H1 (cell line): Measurements from ENCODE around the gene ADRA2C. TPM values are rescaled to one million over a fixed set of nuclear protein-coding genes. Genes with fewer than 3 reads are reported as not detected.

Experiments
- CTCF ChIA-PET: fragments of 300-600 bp; sonication (Branson Sonifier 250); formaldehyde crosslinking; loops from one replicate; lab custom pipeline; 2021; ENCODE audit not compliant: partially characterized antibody; lab: Charles Lee
- POLR2A ChIA-PET: fragments of 300-600 bp; sonication (Branson Sonifier 250); formaldehyde crosslinking; loops from one replicate; lab custom pipeline; 2021; ENCODE audit warnings: inconsistent platforms; ENCODE audit not compliant: partially characterized antibody; lab: Charles Lee
- DNase-seq, 2 experiments: peaks; one replicate each; pipeline versions ENCODE4 v3.0.0 to v3.0.0-alpha.2; 2010 to 2022; ENCODE audit warnings: low spot score in 2 of 2, low read depth in 1 of 2, mixed read lengths in 1 of 2
- FAIRE-seq: peaks from 2 replicates; lab custom pipeline; 2011; peaks lifted over from hg19 to GRCh38; lab: Jason Lieb, UNC
- H2AFZ ChIP-seq: 2 replicates; pipeline ENCODE4 v1.8.1; 2012; ENCODE audit warnings: low read length, inconsistent platforms
- H2AK5ac ChIP-seq: 2 replicates; pipeline ENCODE4 v1.6.1; 2013; ENCODE audit warnings: low read depth, low read length
- H2BK120ac ChIP-seq: replicated peaks from 2 replicates; pipeline ENCODE3; 2013; ENCODE audit warnings: low read depth, low read length, inconsistent platforms
- H2BK12ac ChIP-seq: 2 replicates; pipeline ENCODE4 v1.6.1; 2013; ENCODE audit warnings: low read depth, low read length
- H2BK15ac ChIP-seq: 2 replicates; pipeline ENCODE4 v1.6.1; 2013; ENCODE audit warnings: low read length
- H2BK20ac ChIP-seq: 2 replicates; pipeline ENCODE4 v1.6.1; 2013; ENCODE audit warnings: low read length
- H2BK5ac ChIP-seq: 2 replicates; pipeline ENCODE4 v1.6.1; 2013; ENCODE audit warnings: low read depth, low read length
- H3K14ac ChIP-seq: 2 replicates; pipeline ENCODE4 v1.6.1; 2013; ENCODE audit warnings: inconsistent platforms; ENCODE audit not compliant: insufficient read length
- H3K18ac ChIP-seq: 2 replicates; pipeline ENCODE4 v1.6.1; 2013; ENCODE audit warnings: low read length; ENCODE audit errors: extremely low read depth
- H3K23ac ChIP-seq: 2 replicates; pipeline ENCODE4 v1.6.1; 2013; ENCODE audit warnings: inconsistent platforms; ENCODE audit not compliant: insufficient read length
- H3K23me2 ChIP-seq: 2 replicates; pipeline ENCODE4 v1.6.1; 2013; ENCODE audit warnings: low read depth, low read length
- H3K27ac ChIP-seq: 2 replicates; pipeline ENCODE4 v1.6.1; 2011; ENCODE audit warnings: low read depth, low read length, inconsistent platforms
- H3K27me3 ChIP-seq, 4 experiments: replicated peaks in 1 of 4; 1 replicate in 1 of 4; 2 replicates in 3 of 4; pipeline versions ENCODE4 v1.6.1 to v1.8.1; 2011 to 2013; ENCODE audit warnings: low read length in 3 of 4, mild to moderate bottlenecking in 3 of 4, inconsistent platforms in 2 of 4, mixed read lengths in 2 of 4, moderate library complexity in 1 of 4; ENCODE audit not compliant: control insufficient read depth in 3 of 4, insufficient read depth in 3 of 4; ENCODE audit errors: extremely low read depth in 1 of 4
- H3K36me3 ChIP-seq, 4 experiments: 2 replicates each; pipeline versions ENCODE4 v1.6.1 to v1.8.1; 2011 to 2013; ENCODE audit warnings: mild to moderate bottlenecking in 4 of 4, low read length in 3 of 4, moderate library complexity in 2 of 4, control low read depth in 1 of 4, inconsistent platforms in 1 of 4; ENCODE audit not compliant: insufficient read depth in 4 of 4, control insufficient read depth in 2 of 4
- H3K4ac ChIP-seq: replicated peaks from 2 replicates; pipeline ENCODE3; 2013; ENCODE audit warnings: low read length, low read depth, mixed read lengths, inconsistent platforms; ENCODE audit not compliant: insufficient read length
- H3K4me1 ChIP-seq, 4 experiments: replicated peaks in 1 of 4; 1 replicate in 1 of 4; 2 replicates in 3 of 4; pipeline versions ENCODE4 v1.6.1 to v1.8.1; 2011 to 2013; ENCODE audit warnings: low read length in 3 of 4, inconsistent platforms in 2 of 4, mixed read lengths in 1 of 4; ENCODE audit not compliant: insufficient read depth in 4 of 4, control insufficient read depth in 3 of 4
- H3K4me2 ChIP-seq, 2 experiments: 2 replicates each; pipeline versions ENCODE4 v1.6.1 to v1.8.1; 2011 to 2013; ENCODE audit warnings: low read depth in 2 of 2, low read length in 2 of 2, control low read depth in 1 of 2, inconsistent platforms in 1 of 2, mild to moderate bottlenecking in 1 of 2; ENCODE audit not compliant: insufficient read depth in 1 of 2
- H3K4me3 ChIP-seq, 4 experiments: fragments of 200-600, 300-600 bp in 1 of 4; sonication (generic), shearing (Covaris generic), sonication (Bioruptor Twin) in 1 of 4; 2 replicates each; pipeline versions ENCODE4 v1.5.1 to v1.8.1; 2011 to 2016; ENCODE audit warnings: low read length in 4 of 4, low read depth in 3 of 4, control low read depth in 2 of 4, inconsistent platforms in 2 of 4, mild to moderate bottlenecking in 2 of 4, mixed read lengths in 1 of 4, moderate library complexity in 1 of 4; ENCODE audit not compliant: insufficient read depth in 2 of 4; ENCODE audit errors: extremely low read depth in 1 of 4
- H3K56ac ChIP-seq: replicated peaks from 2 replicates; pipeline ENCODE3; 2013; ENCODE audit warnings: low read depth, mild to moderate bottlenecking, mixed read lengths, low read length, inconsistent platforms; ENCODE audit not compliant: insufficient read length
- H3K79me1 ChIP-seq: 2 replicates; pipeline ENCODE4 v1.6.1; 2013; ENCODE audit warnings: low read depth, low read length, control low read depth
- H3K79me2 ChIP-seq, 2 experiments: 2 replicates each; pipeline versions ENCODE4 v1.6.1 to v1.8.1; 2012 to 2013; ENCODE audit warnings: low read length in 2 of 2, mild to moderate bottlenecking in 2 of 2, inconsistent platforms in 1 of 2; ENCODE audit not compliant: insufficient read depth in 2 of 2, control insufficient read depth in 1 of 2
- H3K9ac ChIP-seq, 4 experiments: replicated peaks in 1 of 4; 1 replicate in 1 of 4; 2 replicates in 3 of 4; pipeline versions ENCODE4 v1.6.1 to v1.8.1; 2011 to 2013; ENCODE audit warnings: low read depth in 3 of 4, low read length in 3 of 4, control low read depth in 2 of 4, mild to moderate bottlenecking in 2 of 4, moderate library complexity in 2 of 4, inconsistent platforms in 1 of 4; ENCODE audit errors: extremely low read depth in 1 of 4
- H3K9me3 ChIP-seq, 2 experiments: 2 replicates each; pipeline versions ENCODE4 v1.6.1 to v1.8.1; 2012 to 2013; ENCODE audit warnings: mild to moderate bottlenecking in 2 of 2, moderate library complexity in 2 of 2, control low read depth in 1 of 2, inconsistent platforms in 1 of 2, low read depth in 1 of 2, low read length in 1 of 2, mixed read lengths in 1 of 2; ENCODE audit not compliant: insufficient read depth in 2 of 2
- H4K20me1 ChIP-seq, 2 experiments: replicated peaks in 1 of 2; 2 replicates each; pipeline versions ENCODE3 to v1.8.1; 2011 to 2013; ENCODE audit warnings: inconsistent platforms in 2 of 2, low read length in 2 of 2, mild to moderate bottlenecking in 1 of 2; ENCODE audit not compliant: insufficient read depth in 2 of 2, control insufficient read depth in 1 of 2
- H4K5ac ChIP-seq: 2 replicates; pipeline ENCODE4 v1.6.1; 2013; ENCODE audit warnings: low read length, low read depth, mixed read lengths, inconsistent platforms; ENCODE audit not compliant: insufficient read length
- H4K8ac ChIP-seq: 2 replicates; pipeline ENCODE4 v1.8.0; 2013; ENCODE audit warnings: mild to moderate bottlenecking, moderate library complexity, low read length, inconsistent platforms; ENCODE audit not compliant: insufficient read depth; ENCODE audit errors: extremely low read depth
- H4K91ac ChIP-seq: replicated peaks from 2 replicates; pipeline ENCODE3; 2013; ENCODE audit warnings: low read length, mixed read lengths, inconsistent platforms; ENCODE audit not compliant: insufficient read length
- BRCA1 ChIP-seq: IDR thresholded peaks from 2 replicates; pipeline ENCODE4 v1.6.1; 2012; ENCODE audit warnings: low read depth, low read length, improper control_type of control experiment
- CBX8 ChIP-seq: fragments of 300-800, 300-1000 bp; sonication (generic); IDR thresholded peaks from 2 replicates; pipeline ENCODE4 v1.7.1; 2016; ENCODE audit warnings: low read depth, low read length, borderline replicate concordance
- CHD2 ChIP-seq: IDR thresholded peaks from 2 replicates; pipeline ENCODE4 v1.6.1; 2012; ENCODE audit warnings: low read length, improper control_type of control experiment
- EP300 ChIP-seq, 2 experiments: IDR thresholded peaks; 1 replicate in 1 of 2; 2 replicates in 1 of 2; pipeline ENCODE4 v1.6.1; 2011 to 2012; ENCODE audit warnings: low read depth in 2 of 2, low read length in 2 of 2, mild to moderate bottlenecking in 2 of 2, borderline replicate concordance in 1 of 2, inconsistent platforms in 1 of 2, moderate library complexity in 1 of 2
- FOSL1 ChIP-seq: IDR thresholded peaks from 2 replicates; pipeline ENCODE4 v1.6.1; 2011; ENCODE audit warnings: mild to moderate bottlenecking, low read depth, low read length, moderate library complexity; ENCODE audit not compliant: insufficient read depth
- HDAC2 ChIP-seq, 2 experiments: fragments of 300-600 bp in 1 of 2; sonication (generic) in 1 of 2; IDR thresholded peaks; 2 replicates each; pipeline ENCODE4 v1.6.1; 2011 to 2012; ENCODE audit warnings: low read depth in 2 of 2, low read length in 2 of 2, mild to moderate bottlenecking in 2 of 2, moderate library complexity in 2 of 2, borderline replicate concordance in 1 of 2, inconsistent platforms in 1 of 2
- KDM1A ChIP-seq: fragments of 200-600, 300-600 bp; sonication (generic); IDR thresholded peaks from 2 replicates; pipeline ENCODE4 v1.7.1; 2016; ENCODE audit warnings: mild to moderate bottlenecking, low read length, borderline replicate concordance
- KDM5A ChIP-seq: fragments of 200-600 bp; IDR thresholded peaks from 2 replicates; pipeline ENCODE4 v1.7.1; 2012; ENCODE audit warnings: mild to moderate bottlenecking, low read length, inconsistent platforms, mixed read lengths
- SP1 ChIP-seq: IDR thresholded peaks from 2 replicates; pipeline ENCODE4 v1.6.1; 2011; ENCODE audit warnings: low read depth, low read length
- TBP ChIP-seq: IDR thresholded peaks from 2 replicates; pipeline ENCODE4 v1.6.1; 2011; ENCODE audit warnings: low read depth, low read length, improper control_type of control experiment
- YY1 ChIP-seq: IDR thresholded peaks from 2 replicates; pipeline ENCODE4 v1.6.1; 2011; ENCODE audit warnings: low read depth, mild to moderate bottlenecking, low read length
- WGBS, 2 experiments: shearing (Covaris generic) in 1 of 2; methylation state at CpG; one replicate each; pipeline versions ENCODE4 v1.1.6 to v1.1.7; 2013 to 2015; ENCODE audit warnings: low lambda C conversion rate in 2 of 2, mixed read lengths in 2 of 2, inconsistent platforms in 1 of 2, low coverage in 1 of 2, missing lambda C conversion rate in 1 of 2; ENCODE audit not compliant: insufficient replicate concordance in 2 of 2, insufficient coverage in 1 of 2, insufficient read length in 1 of 2; ENCODE audit errors: extremely low coverage in 1 of 2, missing lambda C conversion rate in 1 of 2; 5-methylcytosine and 5-hydroxymethylcytosine counted together
- polyA plus RNA-seq, 7 experiments: library from polyadenylated mRNA; depleted of rRNA in 3 of 7; stranded (reverse) in 5 of 7; unstranded in 2 of 7; fragments of >200 nt in 5 of 7; fragments of 200-250 nt in 2 of 7; gene quantifications; 1 replicate in 5 of 7; 2 replicates in 1 of 7; 4 replicates in 1 of 7; pipeline versions ENCODE4 v1.2.1 to v1.2.3, GENCODE V29; 2011 to 2013; ENCODE audit warnings: missing spikeins in 2 of 7, mixed read lengths in 2 of 7
- total RNA-seq: library from RNA; stranded (reverse); fragmentation: NEBNext Ultra II Directional; extraction: Animal tissue kit (Norgen Biotek cat#: 25700); gene quantifications from 2 replicates; pipeline ENCODE4 v1.2.1, GENCODE V29; 2021

Gene ADRA2C
- total and polyA plus RNA-seq, 2 of the 8 experiments (the other 6 are each of a cell fraction or from before 2014, with no cell fraction given) = 14.6 to 14.8 TPM

DNA sequence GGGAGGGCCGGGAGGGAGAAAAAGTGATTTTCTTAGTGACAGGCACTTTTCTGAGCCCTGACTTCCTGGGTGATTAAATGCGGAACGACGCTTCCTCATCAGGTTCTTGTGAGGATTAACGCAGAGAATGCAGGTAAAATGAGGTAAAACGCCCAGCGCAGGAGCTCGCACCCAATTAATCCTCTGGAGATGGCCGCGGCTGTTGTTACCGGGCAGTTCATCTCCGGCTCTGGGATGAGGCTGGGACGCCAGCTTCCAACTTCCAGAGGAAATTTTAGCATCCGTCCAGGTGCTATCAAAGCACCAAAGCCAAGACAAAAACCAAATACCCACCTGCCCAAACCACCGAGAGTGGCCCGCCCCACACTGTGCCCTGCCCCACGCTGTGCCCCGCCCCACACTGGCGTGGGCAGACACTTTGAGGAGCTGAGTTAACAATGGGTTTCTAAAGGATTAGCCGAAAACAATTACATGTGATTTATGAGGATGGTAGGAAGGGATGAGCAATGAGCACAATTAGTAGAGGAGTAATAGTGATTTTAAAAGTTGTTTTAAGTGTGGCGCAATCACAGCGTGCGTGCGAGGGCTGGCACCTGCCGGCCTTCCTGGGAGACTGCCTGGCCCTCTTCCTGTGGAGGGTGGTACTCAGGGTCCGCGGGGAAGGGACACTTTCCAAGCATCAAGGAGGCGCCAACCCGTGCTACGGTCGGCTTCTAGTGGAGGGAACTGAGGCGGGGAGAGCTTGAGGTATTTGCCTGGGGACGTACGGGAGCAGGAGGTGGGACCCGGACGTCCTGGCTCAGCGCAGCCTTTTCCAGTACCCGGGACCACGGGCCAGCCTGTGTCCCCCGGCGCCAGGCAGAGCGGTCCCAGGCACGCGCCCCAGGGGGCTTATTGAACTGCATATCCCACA lies 41.6 kb upstream of the ADRA2C start:
- CTCF ChIA-PET = interaction anchor here (0.7 to 1.5 kb wide), 7 partner anchors 11 to 403 kb away, joined by 3 to 4 read pairs (median 3); no protein-coding TSS in a partner anchor
- Histone ChIP-seq H3K9me3 (peaks cover 0 to 2% of the 10 kb centered on the region in 2 experiments; a peak in 1 of 4 replicates), H2AK5ac (no peak overlapping the region), H2BK15ac (0 out of 2 replicates have a peak overlapping the region, but pooled peaks have one; percentile 29), H3K4me1 (peaks cover 0 to 38% (median 27%) of the 10 kb centered on the region in 4 experiments; a peak in 6 of 7 replicates), H4K91ac (no peak overlapping the region), H3K4me2 (peak overlapping the region; percentile 67 to 87), H3K79me1 (no peaks in the 10 kb centered on the region), H2AFZ (no peak overlapping the region), H3K23me2 (peaks cover 3% of the 10 kb centered on the region; the same call in 1 of the 2 replicates), H3K36me3 (no peaks in the 10 kb centered on the region), H3K56ac (no peak overlapping the region), H3K18ac (peak overlapping the region; percentile 78), H3K4me3 (peak overlapping the region in 3 of 4 experiments; percentile 17 to 46 (median 36); a peak in 6 of 8 replicates), H3K23ac (no peak overlapping the region), H4K20me1 (no peaks in the 10 kb centered on the region), H3K27me3 (peaks cover 0 to 27% (median 25%) of the 10 kb centered on the region in 4 experiments; a peak in 5 of 7 replicates), H3K4ac (no peak overlapping the region), H3K9ac (no peak overlapping the region), H3K79me2 (no peaks in the 10 kb centered on the region), H3K27ac (no peak overlapping the region), H3K14ac (no peak overlapping the region), H2BK20ac (peak overlapping the region; percentile 32; the same call in 1 of the 2 replicates), H2BK12ac (0 out of 2 replicates have a peak overlapping the region, but pooled peaks have one; percentile 80), H4K8ac (no peak overlapping the region), H2BK120ac (no peak overlapping the region), H2BK5ac (no peak overlapping the region), H4K5ac (no peak overlapping the region)
- WGBS, 2 experiments = 18% methylated on average over 41 of the region's 44 CpGs; no CpG with 5 or more reads in 1 of the 2 experiments
- DNase-seq (peak in 1 of 2 experiments; percentile 71), FAIRE-seq (no peak)
- POLR2A ChIA-PET = interaction anchor here (1.2 to 1.8 kb wide), 2 partner anchors 9 to 11 kb away, joined by 3 to 4 read pairs; no protein-coding TSS in a partner anchor
- TF ChIP-seq CHD2 = no peak
- TF ChIP-seq SP1 = no peak
- TF ChIP-seq BRCA1 = no peak
- no peak for TF ChIP-seq YY1
- TF ChIP-seq KDM5A = no peak
- TF ChIP-seq TBP = no peak
- no peak for TF ChIP-seq HDAC2 (IDR thresholded peaks at IDR 0.05; ENCODE audit: borderline replicate concordance in 1 of 2, low read depth in 2 of 2, low read length in 2 of 2)
- no peak for TF ChIP-seq EP300 (IDR thresholded peaks at IDR 0.05; ENCODE audit: borderline replicate concordance in 1 of 2, low read depth in 2 of 2, low read length in 2 of 2)
- no peak for TF ChIP-seq KDM1A
- TF ChIP-seq CBX8 = no peak
- no peak for TF ChIP-seq FOSL1
